Measurements from ENCODE around the gene HOXC6. TPM values are rescaled to one million over a fixed set of nuclear protein-coding genes. Genes with fewer than 3 reads are reported as not detected.

The HOXC6 gene
- total and polyA plus RNA-seq, 2 of the 8 experiments (the other 6 are each of a cell fraction or from before 2014, with no cell fraction given), result not detected

DNA sequence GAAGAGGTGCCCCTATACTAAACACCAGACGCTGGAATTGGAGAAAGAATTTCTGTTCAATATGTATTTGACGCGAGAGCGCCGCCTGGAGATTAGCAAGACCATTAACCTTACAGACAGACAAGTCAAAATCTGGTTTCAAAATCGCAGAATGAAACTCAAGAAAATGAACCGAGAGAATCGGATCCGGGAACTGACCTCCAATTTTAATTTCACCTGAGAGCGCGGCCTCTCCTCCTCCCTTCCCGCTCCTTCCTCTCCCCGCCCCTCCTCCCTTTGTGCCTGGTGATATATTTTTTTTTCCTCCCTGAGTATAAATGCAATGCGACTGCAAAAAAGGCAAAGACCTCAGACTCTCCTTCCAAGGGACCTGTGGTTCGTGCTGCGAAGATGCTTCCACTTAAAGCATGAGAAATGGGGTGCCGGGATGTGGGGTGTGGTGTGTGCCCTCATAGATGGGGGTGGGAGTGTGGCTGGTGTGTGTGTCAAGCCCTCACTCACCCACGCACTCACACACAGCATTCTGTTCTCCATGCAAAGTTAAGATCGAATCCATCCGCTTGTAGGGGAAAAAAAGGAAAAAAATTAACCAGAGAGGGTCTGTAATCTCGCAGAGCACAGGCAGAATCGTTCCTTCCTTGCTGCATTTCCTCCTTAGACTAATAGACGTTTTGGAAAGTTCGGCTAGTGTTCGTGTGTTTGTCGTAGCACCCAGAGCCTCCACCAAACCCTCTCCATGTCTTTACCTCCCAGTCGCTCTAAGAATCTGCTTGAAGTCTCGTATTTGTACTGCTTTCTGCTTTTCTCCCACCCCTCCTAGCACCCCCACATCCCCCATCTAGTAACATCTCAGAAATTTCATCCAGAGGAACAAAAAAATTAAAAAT lies 38.8 kb upstream of the HOXC6 start:
- Histone ChIP-seq H3K14ac (ENCODE audit: insufficient read length) (no peak overlapping the region), H3K4ac (replicated peaks; ENCODE audit: insufficient read length, low read depth, low read length) (no peak overlapping the region), H4K91ac (replicated peaks; ENCODE audit: insufficient read length, low read length) (no peak overlapping the region), H2BK12ac (ENCODE audit: low read depth, low read length) (peak overlapping the region; percentile 35; the same call in 1 of the 2 replicates), H3K27ac (ENCODE audit: low read depth, low read length) (no peak overlapping the region), H3K79me1 (ENCODE audit: low read depth, low read length) (no peaks in the 10 kb centered on the region), H3K23ac (ENCODE audit: insufficient read length) (no peak overlapping the region), H3K18ac (ENCODE audit: extremely low read depth, low read length) (no peak overlapping the region), H2BK5ac (ENCODE audit: low read depth, low read length) (no peak overlapping the region), H3K4me2 (ENCODE audit: insufficient read depth in 1 of 2, low read depth in 2 of 2, low read length in 2 of 2) (no peak overlapping the region), H3K36me3 (ENCODE audit: control insufficient read depth in 2 of 4, insufficient read depth in 4 of 4, low read length in 3 of 4) (peaks cover 0 to 13% (median 0%) of the 10 kb centered on the region in 4 experiments; a peak in 1 of 8 replicates), H3K23me2 (ENCODE audit: low read depth, low read length) (no peaks in the 10 kb centered on the region), H3K79me2 (ENCODE audit: control insufficient read depth in 1 of 2, insufficient read depth in 2 of 2, low read length in 2 of 2) (no peaks in the 10 kb centered on the region), H3K9me3 (ENCODE audit: insufficient read depth in 2 of 2, low read depth in 1 of 2, low read length in 1 of 2) (peaks cover 0 to 14% of the 10 kb centered on the region in 2 experiments; a peak in 1 of 4 replicates), H3K4me1 (replicated peaks in 1 of 4; ENCODE audit: control insufficient read depth in 3 of 4, insufficient read depth in 4 of 4, low read length in 3 of 4) (peaks cover 0 to 6% (median 4%) of the 10 kb centered on the region in 4 experiments; a peak in 3 of 7 replicates), H2BK20ac (ENCODE audit: low read length) (no peak overlapping the region), H3K9ac (replicated peaks in 1 of 4; ENCODE audit: extremely low read depth in 1 of 4, low read depth in 3 of 4, low read length in 3 of 4) (no peak overlapping the region), H2AK5ac (ENCODE audit: low read depth, low read length) (peak overlapping the region; percentile 55; the same call in 1 of the 2 replicates), H3K56ac (replicated peaks; ENCODE audit: insufficient read length, low read depth, low read length) (no peak overlapping the region), H3K4me3 (ENCODE audit: extremely low read depth in 1 of 4, insufficient read depth in 2 of 4, low read depth in 3 of 4, low read length in 4 of 4) (no peak overlapping the region), H3K27me3 (replicated peaks in 1 of 4; ENCODE audit: control insufficient read depth in 3 of 4, extremely low read depth in 1 of 4, insufficient read depth in 3 of 4, low read length in 3 of 4) (peaks cover 94 to 99% (median 97%) of the 10 kb centered on the region in 4 experiments), H2BK15ac (ENCODE audit: low read length) (no peak overlapping the region), H4K20me1 (replicated peaks in 1 of 2; ENCODE audit: control insufficient read depth in 1 of 2, insufficient read depth in 2 of 2, low read length in 2 of 2) (peaks cover 17 to 42% of the 10 kb centered on the region in 2 experiments), H2AFZ (ENCODE audit: low read length) (no peak overlapping the region), H4K8ac (ENCODE audit: extremely low read depth, insufficient read depth, low read length) (no peak overlapping the region), H4K5ac (ENCODE audit: insufficient read length, low read depth, low read length) (no peak overlapping the region), H2BK120ac (replicated peaks; ENCODE audit: low read depth, low read length) (no peak overlapping the region)
- DNase-seq (ENCODE audit: low read depth in 1 of 2, low spot score in 2 of 2) (no peak), FAIRE-seq (no peak)
- CTCF ChIA-PET (ENCODE audit: partially characterized antibody), result interaction anchor here (0.7 to 5.8 kb wide), 18 partner anchors 12 to 245 kb away, joined by 3 to 91 read pairs (median 6); partner anchors contain the start of genes HOXC11, HOXC12, HOXC13 and HOXC5
- WGBS, 2 experiments (ENCODE audit: extremely low coverage in 1 of 2, insufficient coverage in 1 of 2, insufficient read length in 1 of 2, insufficient replicate concordance in 2 of 2, low coverage in 1 of 2, low lambda C conversion rate in 2 of 2, missing lambda C conversion rate in 1 of 2), result 16% methylated on average over 25 of the region's 28 CpGs; no CpG with 5 or more reads in 1 of the 2 experiments
- POLR2A ChIA-PET (ENCODE audit: partially characterized antibody), result interaction anchor here (1.2 to 1.4 kb wide), 2 partner anchors 10 to 16 kb away, joined by 3 to 4 read pairs; partner anchors contain the start of gene HOXC11
- TF ChIP-seq SAP30 (IDR thresholded peaks at IDR 0.05; ENCODE audit: insufficient read depth, insufficient replicate concordance, low read length) (no peak), JUN (IDR thresholded peaks at IDR 0.05; ENCODE audit: low read depth, low read length) (no peak), RNF2 (IDR thresholded peaks at IDR 0.05; ENCODE audit: borderline replicate concordance, low read depth, low read length, missing control alignments, poor library complexity, severe bottlenecking) (peak; percentile 95), RAD21 (IDR thresholded peaks at IDR 0.05 in 1 of 2, conservative IDR thresholded peaks at IDR 0.05 in 1 of 2; ENCODE audit: low read depth in 2 of 2, low read length in 2 of 2) (peak; percentile 30 to 42; a peak in 3 of 4 replicates), SUZ12 (IDR thresholded peaks at IDR 0.05; ENCODE audit: low read length) (peak; percentile 71)
- TF ChIP-seq, protein P1, sequence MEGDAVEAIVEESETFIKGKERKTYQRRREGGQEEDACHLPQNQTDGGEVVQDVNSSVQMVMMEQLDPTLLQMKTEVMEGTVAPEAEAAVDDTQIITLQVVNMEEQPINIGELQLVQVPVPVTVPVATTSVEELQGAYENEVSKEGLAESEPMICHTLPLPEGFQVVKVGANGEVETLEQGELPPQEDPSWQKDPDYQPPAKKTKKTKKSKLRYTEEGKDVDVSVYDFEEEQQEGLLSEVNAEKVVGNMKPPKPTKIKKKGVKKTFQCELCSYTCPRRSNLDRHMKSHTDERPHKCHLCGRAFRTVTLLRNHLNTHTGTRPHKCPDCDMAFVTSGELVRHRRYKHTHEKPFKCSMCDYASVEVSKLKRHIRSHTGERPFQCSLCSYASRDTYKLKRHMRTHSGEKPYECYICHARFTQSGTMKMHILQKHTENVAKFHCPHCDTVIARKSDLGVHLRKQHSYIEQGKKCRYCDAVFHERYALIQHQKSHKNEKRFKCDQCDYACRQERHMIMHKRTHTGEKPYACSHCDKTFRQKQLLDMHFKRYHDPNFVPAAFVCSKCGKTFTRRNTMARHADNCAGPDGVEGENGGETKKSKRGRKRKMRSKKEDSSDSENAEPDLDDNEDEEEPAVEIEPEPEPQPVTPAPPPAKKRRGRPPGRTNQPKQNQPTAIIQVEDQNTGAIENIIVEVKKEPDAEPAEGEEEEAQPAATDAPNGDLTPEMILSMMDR (IDR thresholded peaks at IDR 0.05; ENCODE audit: control extremely low read depth in 1 of 3, insufficient read depth in 1 of 3, low read depth in 1 of 3, low read length in 3 of 3), result peak in 2 of 3 experiments; percentile 35 to 39; a peak in 2 of 4 replicates

All from H1 (cell line).